ENCODE measurements around the gene SNX8.
A peak's percentile ranks its signal among the peaks of the same experiment; 100 is the strongest.

The SNX8 gene

DNA sequence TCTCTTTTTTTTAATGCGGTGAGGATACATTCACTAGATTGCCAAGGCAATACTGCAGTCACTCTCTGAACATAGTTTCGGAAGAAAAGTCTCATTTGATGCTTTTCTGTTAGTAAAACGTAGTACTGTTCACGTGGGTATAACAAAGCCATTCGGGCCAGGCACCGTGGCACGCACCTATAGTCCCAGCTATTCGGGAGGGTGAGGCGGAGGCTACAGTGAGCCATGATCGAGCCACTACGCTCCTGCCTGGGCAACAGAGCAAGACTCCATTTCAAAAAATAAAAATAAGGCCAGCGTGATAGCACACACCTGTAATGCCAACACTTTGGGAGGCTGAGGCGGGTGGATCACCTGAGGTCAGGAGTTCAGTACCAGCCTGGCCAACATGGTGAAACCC, 24.6 kb downstream of the SNX8 start:
- no peak for DNase-seq

DNA sequence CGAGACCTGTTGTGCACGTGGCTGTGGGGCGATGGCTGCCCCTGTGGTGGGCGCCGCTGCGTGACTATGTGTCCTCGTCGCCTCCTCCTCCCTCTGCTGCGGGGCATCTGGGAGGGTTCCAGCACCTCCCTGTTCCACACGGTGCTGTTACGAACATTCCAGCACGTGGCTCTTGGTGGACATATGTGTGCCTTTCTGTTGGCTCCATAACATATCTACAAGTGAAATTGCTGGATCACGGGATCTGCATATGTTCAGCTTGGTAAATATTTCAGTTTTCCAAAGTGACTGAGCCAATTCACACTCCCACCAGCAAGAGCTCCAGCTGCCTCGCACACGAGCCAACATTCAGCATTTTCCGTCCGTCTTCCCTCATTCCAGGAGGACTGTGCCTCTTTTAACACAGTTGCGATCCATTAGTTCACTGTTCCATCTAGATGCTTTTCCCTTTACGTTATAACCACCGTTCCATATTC, 25.1 kb downstream of the SNX8 start:
- DNase-seq, result peak; percentile 53

- no peak for DNase-seq
These were observed 25.7 kb downstream of the SNX8 start for GRCh38 chr7:2288503-2288902.

GRCh38 chr7:2287745-2288144, 26.5 kb downstream of the SNX8 start:
- DNase-seq, result no peak

- no peak for DNase-seq
These were observed 31.2 kb downstream of the SNX8 start for GRCh38 chr7:2283074-2283473.

GRCh38 chr7:2282185-2282751, 32.0 kb downstream of the SNX8 start:
- DNase-seq, result no peak

DNA sequence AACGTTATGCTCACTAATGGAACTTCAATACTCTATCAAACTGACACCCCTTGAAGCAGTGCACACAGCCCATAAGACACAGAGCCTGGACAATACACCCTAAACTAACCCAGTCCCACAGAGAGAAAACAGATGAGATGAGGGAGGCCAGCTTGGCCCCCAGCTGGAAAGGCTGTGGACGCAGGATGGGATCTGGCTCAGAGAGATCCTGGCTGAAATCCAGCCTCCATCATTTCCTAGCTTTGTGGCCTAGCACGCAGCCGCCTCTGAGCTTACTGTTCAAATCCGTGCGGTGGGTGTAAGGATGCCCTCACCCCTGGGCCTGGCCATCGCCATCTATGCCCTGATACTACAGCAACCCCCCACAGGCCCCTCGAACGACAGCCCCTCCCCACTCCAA, 32.7 kb downstream of the SNX8 start:
- DNase-seq, result no peak

DNA sequence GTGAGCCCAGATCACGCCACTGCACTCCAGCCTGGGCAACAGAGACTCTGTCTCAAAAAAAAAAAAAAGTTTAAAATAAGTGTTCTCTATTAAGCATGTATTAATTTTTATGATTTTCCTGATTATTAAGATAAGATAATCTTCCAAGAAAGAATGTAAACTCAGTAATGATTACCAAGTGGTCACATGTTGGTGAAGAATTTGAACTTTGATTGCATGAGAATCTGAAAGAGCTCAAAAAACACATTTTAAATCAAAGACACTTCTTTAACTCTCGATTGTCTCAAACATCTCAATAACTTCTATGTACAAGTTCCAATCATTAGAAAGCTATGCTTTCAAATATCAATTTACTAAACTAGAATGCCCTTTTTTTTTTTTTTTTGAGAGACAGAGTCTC, 33.8 kb downstream of the SNX8 start:
- no peak for DNase-seq

DNA sequence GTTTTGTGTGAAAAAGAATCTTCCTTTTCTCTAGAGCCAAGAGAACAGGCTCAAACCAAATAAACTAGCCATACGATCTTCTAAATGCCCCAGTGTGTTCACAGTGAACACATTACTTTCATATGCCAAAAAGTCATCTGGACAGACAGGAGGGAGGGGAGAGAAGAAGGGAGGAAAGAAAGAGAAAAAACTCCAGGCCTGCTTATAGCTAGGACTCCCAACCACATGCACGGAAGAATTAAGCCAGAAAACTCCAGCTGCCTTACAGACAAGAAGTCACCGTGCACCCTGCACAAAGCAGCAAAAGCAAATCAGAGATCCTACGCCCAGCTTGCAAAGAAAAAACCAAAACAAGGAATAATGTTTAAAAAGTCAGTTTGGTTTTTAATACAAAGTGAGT, 34.3 kb downstream of the SNX8 start:
- DNase-seq, result peak; percentile 47

GRCh38 chr7:2278026-2278425, 36.2 kb downstream of the SNX8 start:
- DNase-seq, result no peak

DNA sequence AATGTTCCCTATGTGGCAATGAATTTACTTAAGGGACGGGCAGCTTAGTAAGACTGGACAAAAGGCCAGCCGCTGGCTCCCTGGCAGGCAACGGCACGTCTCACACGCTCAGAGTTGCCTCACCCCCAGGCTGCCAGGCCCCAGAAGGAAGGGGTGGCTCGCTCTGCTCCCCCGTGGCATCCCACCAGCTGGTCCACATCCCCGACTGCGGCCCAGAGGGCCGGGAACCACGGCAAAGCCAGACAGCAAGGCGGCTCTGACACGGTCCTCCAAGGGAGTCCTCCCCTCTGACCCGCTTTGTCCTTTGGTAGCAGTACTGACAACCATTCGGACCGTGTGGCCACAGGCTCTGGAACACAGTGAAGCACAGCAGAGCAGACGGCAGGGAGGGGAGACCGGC, 38.1 kb downstream of the SNX8 start:
- DNase-seq, result no peak

DNA sequence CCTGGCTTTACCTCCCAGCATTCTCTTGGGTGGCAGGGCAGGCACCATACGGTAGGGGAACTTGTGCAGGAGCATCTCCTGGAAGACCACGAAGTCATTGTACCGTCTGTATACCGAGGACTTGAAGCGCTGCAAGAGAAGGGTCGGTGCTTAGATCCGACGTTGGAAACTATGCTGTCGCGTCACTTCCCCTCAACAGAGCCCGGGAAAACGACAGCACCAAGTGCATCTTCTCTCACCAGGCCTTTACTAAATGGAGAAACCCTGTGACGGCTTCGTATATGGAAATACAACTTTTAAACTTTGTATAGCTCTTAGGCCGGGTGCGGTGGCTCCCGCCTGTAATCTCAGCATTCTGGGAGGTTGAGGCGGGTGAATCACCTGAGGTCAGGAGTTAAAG, 39.1 kb downstream of the SNX8 start:
- no peak for DNase-seq

DNA sequence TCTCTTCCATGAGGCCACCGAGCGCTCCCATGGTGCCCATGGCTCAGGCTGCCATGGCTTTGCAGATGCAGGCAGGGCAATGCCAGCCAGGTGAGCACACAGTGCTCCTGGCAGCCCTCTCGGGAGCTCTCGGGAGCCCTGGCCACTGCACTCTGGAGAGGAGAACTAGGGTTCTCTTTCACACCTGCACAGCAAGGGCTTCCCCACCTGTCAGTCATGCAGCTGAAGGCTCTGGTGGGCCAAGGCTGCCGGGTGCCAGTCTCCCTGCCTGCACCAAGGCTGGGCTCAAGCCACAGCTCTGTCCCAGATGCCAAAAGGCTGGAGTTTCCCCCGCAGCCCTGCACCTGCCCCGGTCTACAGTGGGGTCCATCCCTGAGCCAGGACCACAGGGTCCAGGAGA, 39.6 kb downstream of the SNX8 start:
- DNase-seq, result no peak

- DNase-seq, result no peak
These were observed 40.4 kb downstream of the SNX8 start for GRCh38 chr7:2273866-2274265.

GRCh38 chr7:2272031-2272430, 42.2 kb downstream of the SNX8 start:
- no peak for DNase-seq

DNA sequence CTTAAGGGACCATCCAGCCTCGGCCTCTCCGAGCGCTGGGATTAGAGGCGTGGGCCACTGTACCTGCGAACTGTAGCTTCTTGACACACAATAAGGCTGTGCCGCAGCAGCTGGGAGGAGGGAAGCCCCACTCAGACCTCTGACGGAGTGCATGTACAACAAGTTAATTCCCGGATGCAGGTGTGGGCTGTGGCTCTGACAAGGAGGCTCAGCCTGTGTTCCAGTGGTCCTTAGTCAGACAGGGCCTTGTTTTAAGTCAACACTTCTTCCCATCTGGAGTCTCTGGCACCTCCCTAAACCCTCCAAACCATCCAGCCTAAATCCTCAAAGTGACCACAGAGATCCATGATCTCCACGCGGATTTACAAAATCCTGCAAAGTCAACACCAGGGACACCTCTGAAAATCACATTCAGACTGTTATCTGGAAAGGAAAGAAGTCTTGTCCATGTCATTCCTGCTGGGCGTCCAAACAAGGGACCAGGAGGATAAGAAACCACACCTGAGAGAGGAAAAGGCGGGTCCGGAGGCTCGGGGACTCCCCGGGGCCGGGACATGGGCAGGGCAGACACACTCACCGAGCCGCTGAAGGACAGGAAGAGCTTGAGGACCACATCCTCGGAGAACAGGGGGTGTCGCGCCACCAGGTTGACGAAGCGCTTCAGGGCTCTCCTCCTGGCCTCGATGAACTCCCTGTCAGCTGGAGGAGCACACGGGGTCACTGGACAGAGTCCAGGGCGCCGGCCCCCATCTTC, 42.8 kb downstream of the SNX8 start:
- DNase-seq, result no peak

DNA sequence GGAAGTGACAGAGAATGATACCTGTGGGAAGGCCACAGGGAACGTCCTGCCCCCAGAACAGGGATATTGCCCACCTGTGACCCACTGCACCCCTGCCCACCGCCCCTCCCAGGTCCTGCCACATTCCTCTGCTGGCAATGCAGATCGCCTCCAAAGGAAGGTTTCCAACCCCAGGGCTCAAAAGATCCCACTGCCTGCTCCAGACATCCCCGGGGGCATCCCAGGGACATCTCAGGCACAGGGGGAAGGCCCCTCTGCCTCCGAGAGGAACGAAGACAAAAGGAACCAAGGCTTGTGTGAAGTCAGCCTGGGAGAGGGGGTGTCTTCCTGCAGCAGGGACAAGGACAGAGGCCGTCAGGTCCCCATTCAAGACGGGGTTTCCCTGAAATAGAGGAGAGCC, 43.7 kb downstream of the SNX8 start:
- DNase-seq, result no peak

GRCh38 chr7:2269991-2270460, 44.2 kb downstream of the SNX8 start:
- DNase-seq, result no peak

- peak; percentile 33 for DNase-seq
These were observed 44.9 kb downstream of the SNX8 start for GRCh38 chr7:2269089-2269990.

GRCh38 chr7:2266911-2267310, 47.3 kb downstream of the SNX8 start:
- DNase-seq, result peak; percentile 56

GRCh38 chr7:2264158-2264557, 50.1 kb downstream of the SNX8 start:
- no peak for DNase-seq

GRCh38 chr7:2263176-2263575, 51.1 kb downstream of the SNX8 start:
- no peak for DNase-seq

- no peak for DNase-seq
These were observed 52.6 kb downstream of the SNX8 start for GRCh38 chr7:2261611-2262010.

- DNase-seq, result peak; percentile 36
These were observed 53.4 kb downstream of the SNX8 start for GRCh38 chr7:2260820-2261219.
